ENCODE data around the gene JAM3. TPM values are rescaled to one million over a fixed set of nuclear protein-coding genes. Genes with fewer than 3 reads are reported as not detected.

Gene JAM3
- total and polyA plus RNA-seq, 2 donors (not counting 1 experiment from before 2014, with no cell fraction given) = 13.5 to 29.6 TPM

DNA sequence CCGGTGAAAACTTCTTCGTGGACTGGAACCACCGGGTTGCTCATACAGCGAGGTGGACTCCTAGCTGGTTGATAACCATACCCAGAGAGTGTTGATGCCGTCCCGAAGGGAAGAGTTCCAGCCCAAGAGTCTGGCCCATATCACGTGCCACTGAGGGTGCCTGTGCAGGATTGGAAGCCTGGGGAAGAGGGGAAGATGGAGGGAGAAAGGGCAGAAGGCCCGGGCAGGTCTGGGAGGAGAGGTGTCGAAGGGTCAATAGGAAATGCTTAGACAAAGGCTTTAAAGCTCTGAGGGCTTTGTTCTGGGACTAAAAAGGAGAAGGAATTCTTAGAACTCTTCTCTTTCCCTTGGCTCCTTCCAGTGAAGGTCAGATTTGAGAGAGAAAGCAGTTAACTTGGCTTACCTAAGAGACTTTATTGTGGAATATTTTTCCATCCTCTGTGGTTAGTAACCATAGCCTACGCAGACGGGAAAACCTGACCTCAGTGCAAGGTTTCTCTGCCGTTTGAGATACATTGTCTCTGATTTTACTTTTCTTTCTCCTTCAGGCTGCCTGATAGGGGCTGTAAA lies 70.5 kb downstream of the JAM3 start:
- no peak overlapping the region for H3K27ac Mint-ChIP-seq
- Histone ChIP-seq H3K79me2 (ENCODE audit: control insufficient read depth, insufficient read depth, low read length) (no peaks in the 10 kb centered on the region), H3K9ac (ENCODE audit: low read length) (no peak overlapping the region), H3K4me2 (replicated peaks; ENCODE audit: low read depth, low read length, poor library complexity, severe bottlenecking) (no peak overlapping the region), H4K20me1 (ENCODE audit: control insufficient read depth, insufficient read depth, low read length, poor library complexity, severe bottlenecking) (no peaks in the 10 kb centered on the region), H3K27me3 (replicated peaks in 1 of 4; ENCODE audit: control extremely low read depth in 1 of 4, control insufficient read depth in 3 of 4, insufficient read depth in 4 of 4, low read length in 3 of 4) (no peaks in the 10 kb centered on the region), H3K9me3 (ENCODE audit: control extremely low read depth in 1 of 3, control insufficient read depth in 2 of 3, insufficient read depth in 1 of 3, low read length in 2 of 3) (peaks cover 0 to 1% (median 0%) of the 10 kb centered on the region in 3 donors), H2AFZ (ENCODE audit: insufficient read depth, low read depth, low read length, poor library complexity, severe bottlenecking) (no peak overlapping the region), H3K36me3 (replicated peaks in 1 of 2; ENCODE audit: control extremely low read depth in 1 of 2, control insufficient read depth in 1 of 2, extremely low read depth in 1 of 2, insufficient read depth in 2 of 2, low read length in 1 of 2) (peaks cover 0 to 3% of the 10 kb centered on the region in 2 experiments), H3K4me3 (ENCODE audit: control extremely low read depth in 1 of 5, extremely low read depth in 1 of 5, insufficient read depth in 1 of 5, low read depth in 2 of 5, low read length in 4 of 5) (no peak overlapping the region), H3K4me1 (ENCODE audit: control insufficient read depth in 2 of 2, insufficient read depth in 2 of 2, low read length in 2 of 2) (no peaks in the 10 kb centered on the region), H3K27ac (ENCODE audit: low read length in 2 of 2) (no peak overlapping the region)
- ChIA-PET CTCF (interaction anchor here (0.8 to 3.3 kb wide), 6 partner anchors 8 to 88 kb away, joined by 3 to 68 read pairs (median 4); partner anchors contain the start of gene JAM3), POLR2A (no interaction called here)
- intact Hi-C loops (cut with micrococcal nuclease) = loop anchor here (1.0 to 2.0 kb wide), 2 partner anchors 89 to 213 kb away; no protein-coding TSS in a partner anchor
- TF ChIP-seq, protein P1, sequence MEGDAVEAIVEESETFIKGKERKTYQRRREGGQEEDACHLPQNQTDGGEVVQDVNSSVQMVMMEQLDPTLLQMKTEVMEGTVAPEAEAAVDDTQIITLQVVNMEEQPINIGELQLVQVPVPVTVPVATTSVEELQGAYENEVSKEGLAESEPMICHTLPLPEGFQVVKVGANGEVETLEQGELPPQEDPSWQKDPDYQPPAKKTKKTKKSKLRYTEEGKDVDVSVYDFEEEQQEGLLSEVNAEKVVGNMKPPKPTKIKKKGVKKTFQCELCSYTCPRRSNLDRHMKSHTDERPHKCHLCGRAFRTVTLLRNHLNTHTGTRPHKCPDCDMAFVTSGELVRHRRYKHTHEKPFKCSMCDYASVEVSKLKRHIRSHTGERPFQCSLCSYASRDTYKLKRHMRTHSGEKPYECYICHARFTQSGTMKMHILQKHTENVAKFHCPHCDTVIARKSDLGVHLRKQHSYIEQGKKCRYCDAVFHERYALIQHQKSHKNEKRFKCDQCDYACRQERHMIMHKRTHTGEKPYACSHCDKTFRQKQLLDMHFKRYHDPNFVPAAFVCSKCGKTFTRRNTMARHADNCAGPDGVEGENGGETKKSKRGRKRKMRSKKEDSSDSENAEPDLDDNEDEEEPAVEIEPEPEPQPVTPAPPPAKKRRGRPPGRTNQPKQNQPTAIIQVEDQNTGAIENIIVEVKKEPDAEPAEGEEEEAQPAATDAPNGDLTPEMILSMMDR (IDR thresholded peaks at IDR 0.05) = no peak
- TF ChIP-seq EZH2 (IDR thresholded peaks at IDR 0.05; ENCODE audit: borderline replicate concordance, insufficient read depth, low read depth, low read length, poor library complexity, severe bottlenecking) = no peak
- 78% methylated on average over 11 of the region's 12 CpGs for WGBS (ENCODE audit: insufficient coverage)
- no peaks in the 10 kb centered on the region for H3K9me3 Mint-ChIP-seq (ENCODE audit: insufficient read depth)
- no peaks in the 10 kb centered on the region for H3K27me3 Mint-ChIP-seq
- ATAC-seq (ENCODE audit: low read depth) = no peak
- DNase-seq = no peak
- H3K4me3 Mint-ChIP-seq = no peak overlapping the region
- H3K4me1 Mint-ChIP-seq = no peaks in the 10 kb centered on the region

- H3K4me3 Mint-ChIP-seq = no peak overlapping the region
- intact Hi-C loops (cut with micrococcal nuclease) = loop anchor here (1.0 to 2.0 kb wide), 2 partner anchors 90 to 213 kb away; no protein-coding TSS in a partner anchor
- WGBS (ENCODE audit: insufficient coverage) = 77% methylated on average over 5 of the region's 10 CpGs
- H3K27ac Mint-ChIP-seq = no peak overlapping the region
- no peaks in the 10 kb centered on the region for H3K4me1 Mint-ChIP-seq
- no peaks in the 10 kb centered on the region for H4K20me1 ChIP-seq (ENCODE audit: control insufficient read depth, insufficient read depth, low read length, poor library complexity, severe bottlenecking)
- POLR2A ChIA-PET = no interaction called here
- no peak overlapping the region for H3K9ac ChIP-seq (ENCODE audit: low read length)
- CTCF ChIA-PET = interaction anchor here (0.7 to 3.3 kb wide), 5 partner anchors 10 to 763 kb away, joined by 3 to 68 read pairs (median 4); no protein-coding TSS in a partner anchor
- no peaks in the 10 kb centered on the region for H3K4me1 ChIP-seq (ENCODE audit: control insufficient read depth in 2 of 2, insufficient read depth in 2 of 2, low read length in 2 of 2)
- H3K27me3 Mint-ChIP-seq = no peaks in the 10 kb centered on the region
- TF ChIP-seq, protein P1 (IDR thresholded peaks at IDR 0.05) = peak; percentile 84
- TF ChIP-seq EZH2 (IDR thresholded peaks at IDR 0.05; ENCODE audit: borderline replicate concordance, insufficient read depth, low read depth, low read length, poor library complexity, severe bottlenecking) = no peak
- no peaks in the 10 kb centered on the region for H3K9me3 Mint-ChIP-seq (ENCODE audit: insufficient read depth)
- no peaks in the 10 kb centered on the region for H3K27me3 ChIP-seq (replicated peaks in 1 of 4; ENCODE audit: control extremely low read depth in 1 of 4, control insufficient read depth in 3 of 4, insufficient read depth in 4 of 4, low read length in 3 of 4)
- H3K4me3 ChIP-seq (ENCODE audit: control extremely low read depth in 1 of 5, extremely low read depth in 1 of 5, insufficient read depth in 1 of 5, low read depth in 2 of 5, low read length in 4 of 5) = no peak overlapping the region
- no peaks in the 10 kb centered on the region for H3K79me2 ChIP-seq (ENCODE audit: control insufficient read depth, insufficient read depth, low read length)
- peaks cover 0 to 3% of the 10 kb centered on the region in 2 experiments for H3K36me3 ChIP-seq (replicated peaks in 1 of 2; ENCODE audit: control extremely low read depth in 1 of 2, control insufficient read depth in 1 of 2, extremely low read depth in 1 of 2, insufficient read depth in 2 of 2, low read length in 1 of 2)
- peaks cover 0 to under 1% (median 0%) of the 10 kb centered on the region in 3 donors for H3K9me3 ChIP-seq (ENCODE audit: control extremely low read depth in 1 of 3, control insufficient read depth in 2 of 3, insufficient read depth in 1 of 3, low read length in 2 of 3)
- peak; percentile 73 for DNase-seq
- H3K27ac ChIP-seq (ENCODE audit: low read length in 2 of 2) = no peak overlapping the region
- H2AFZ ChIP-seq (ENCODE audit: insufficient read depth, low read depth, low read length, poor library complexity, severe bottlenecking) = no peak overlapping the region
- peak; percentile 64 for ATAC-seq (ENCODE audit: low read depth)
- H3K4me2 ChIP-seq (replicated peaks; ENCODE audit: low read depth, low read length, poor library complexity, severe bottlenecking) = no peak overlapping the region
These were observed 71.0 kb downstream of the JAM3 start for GRCh38 chr11:134139873-134140331.

Measured in B cell (primary cell).